Smooth muscle cell (in vitro differentiated cells): ENCODE measurements around the gene KSR1. TPM values are rescaled to one million over a fixed set of nuclear protein-coding genes. Genes with fewer than 3 reads are reported as not detected.
A peak's percentile ranks its signal among the peaks of the same experiment; 100 is the strongest.

Source experiments
- DNase-seq: peaks from one replicate; lab custom pipeline; 2025; ENCODE audit not compliant: unreplicated experiment; lab: John Stamatoyannopoulos, UW
- H2AFZ ChIP-seq: fragments of 200-600 bp; sonication (generic); 2 replicates; pipeline ENCODE4 v1.6.0; 2016; ENCODE audit warnings: antibody characterized with exemption, low read depth, mild to moderate bottlenecking
- H3F3A ChIP-seq: fragments of 200-600 bp; sonication (generic); 2 replicates; pipeline ENCODE4 v1.6.0; 2017; ENCODE audit warnings: antibody characterized with exemption, low read depth
- H3K27ac ChIP-seq: fragments of 200-600 bp; sonication (generic); 2 replicates; pipeline ENCODE4 v1.5.1; 2016; ENCODE audit warnings: low read depth, mild to moderate bottlenecking
- H3K27me3 ChIP-seq: fragments of 200-600 bp; sonication (generic); 2 replicates; pipeline ENCODE4 v1.6.1; 2016; ENCODE audit warnings: low read depth, mild to moderate bottlenecking
- H3K36me3 ChIP-seq: fragments of 200-600 bp; sonication (generic); 2 replicates; pipeline ENCODE4 v1.5.1; 2016; ENCODE audit warnings: low read depth
- H3K4me1 ChIP-seq: fragments of 200-600 bp; sonication (generic); 2 replicates; pipeline ENCODE4 v1.5.1; 2016; ENCODE audit warnings: low read depth
- H3K4me2 ChIP-seq: fragments of 200-600 bp; sonication (generic); 2 replicates; pipeline ENCODE4 v1.6.0; 2016; ENCODE audit warnings: mild to moderate bottlenecking
- H3K4me3 ChIP-seq: fragments of 200-600 bp; sonication (generic); 2 replicates; pipeline ENCODE4 v1.5.1; 2016; ENCODE audit warnings: mild to moderate bottlenecking
- H3K79me2 ChIP-seq: fragments of 200-600 bp; sonication (generic); 2 replicates; pipeline ENCODE4 v1.6.0; 2016; ENCODE audit warnings: low read depth, mild to moderate bottlenecking
- H3K9ac ChIP-seq: fragments of 200-600 bp; sonication (generic); 2 replicates; pipeline ENCODE4 v1.6.0; 2016; ENCODE audit warnings: low read depth
- H3K9me3 ChIP-seq: fragments of 200-600 bp; sonication (generic); replicated peaks from 2 replicates; pipeline ENCODE4 v1.5.1; 2016; ENCODE audit warnings: low read depth
- H4K20me1 ChIP-seq: fragments of 200-600 bp; sonication (generic); 2 replicates; pipeline ENCODE4 v1.6.0; 2016; ENCODE audit warnings: low read depth
- CTCF ChIP-seq: fragments of 200-600 bp; sonication (generic); IDR thresholded peaks from 2 replicates; pipeline ENCODE4 v1.5.1; 2017; ENCODE audit warnings: borderline replicate concordance, mild to moderate bottlenecking, antibody characterized with exemption; ENCODE audit not compliant: insufficient read depth, poor library complexity, severe bottlenecking
- WGBS: methylation state at CpG from one replicate; pipeline ENCODE4 v1.1.7; 2016; ENCODE audit warnings: low lambda C conversion rate; 5-methylcytosine and 5-hydroxymethylcytosine counted together
- polyA plus RNA-seq: library from polyadenylated mRNA; unstranded; fragments of >200 nt; fragmentation: Nextera tagmentation; extraction: Ambion mirVana; gene quantifications from 2 replicates; pipeline ENCODE4 v1.2.1, GENCODE V29; 2016
- total RNA-seq: library from RNA; depleted of rRNA; stranded (reverse); fragments of >200 nt; gene quantifications from 2 replicates; pipeline ENCODE4 v1.2.3, GENCODE V29; 2014

KSR1 gene
- total and polyA plus RNA-seq, 2 experiments from 2014 or later, result 40.4 to 65.1 TPM

- Histone ChIP-seq H3K79me2 (peaks cover 13% of the 10 kb centered on the region), H3K4me3 (no peak overlapping the region), H3K4me2 (no peak overlapping the region), H3K9me3 (no peaks in the 10 kb centered on the region), H3F3A (no peaks in the 10 kb centered on the region), H2AFZ (no peak overlapping the region), H3K27me3 (no peaks in the 10 kb centered on the region), H3K4me1 (peaks cover 2% of the 10 kb centered on the region), H4K20me1 (peaks cover 13% of the 10 kb centered on the region), H3K27ac (no peak overlapping the region), H3K36me3 (no peaks in the 10 kb centered on the region), H3K9ac (no peak overlapping the region)
- TF ChIP-seq CTCF, result no peak
- DNase-seq, result no peak
- WGBS, result 83% methylated on average over 5 of the region's 5 CpGs
Measured at GRCh38 chr17:27452828-27453227, 3.4 kb upstream of the KSR1 start.

GRCh38 chr17:27453471-27453870 is 2.8 kb upstream of the KSR1 start:
- H3K4me1 ChIP-seq, result peaks cover 9% of the 10 kb centered on the region
- no peak overlapping the region for H2AFZ ChIP-seq
- H3K36me3 ChIP-seq, result no peaks in the 10 kb centered on the region
- H3K9me3 ChIP-seq, result no peaks in the 10 kb centered on the region
- H3F3A ChIP-seq, result no peaks in the 10 kb centered on the region
- no peak overlapping the region for H3K9ac ChIP-seq
- H3K79me2 ChIP-seq, result peaks cover 19% of the 10 kb centered on the region
- no peak for DNase-seq
- 14% methylated on average over 2 of the region's 2 CpGs for WGBS
- H3K27me3 ChIP-seq, result no peaks in the 10 kb centered on the region
- peak overlapping the region; percentile 25 for H3K27ac ChIP-seq
- no peak overlapping the region for H3K4me3 ChIP-seq
- no peak overlapping the region for H3K4me2 ChIP-seq
- TF ChIP-seq CTCF, result no peak
- H4K20me1 ChIP-seq, result peaks cover 19% of the 10 kb centered on the region

- Histone ChIP-seq H3K27me3 (no peaks in the 10 kb centered on the region), H3K4me1 (peaks cover 14% of the 10 kb centered on the region), H3K9ac (no peak overlapping the region), H2AFZ (no peak overlapping the region), H3K79me2 (peaks cover 25% of the 10 kb centered on the region), H3K9me3 (no peaks in the 10 kb centered on the region), H3K4me2 (no peak overlapping the region), H4K20me1 (peaks cover 25% of the 10 kb centered on the region), H3K4me3 (no peak overlapping the region), H3K27ac (peak overlapping the region; percentile 25), H3F3A (peaks cover 3% of the 10 kb centered on the region), H3K36me3 (no peaks in the 10 kb centered on the region)
- no peak for TF ChIP-seq CTCF
- DNase-seq, result no peak
- WGBS, result 89% methylated on average over 4 of the region's 4 CpGs
Measured at GRCh38 chr17:27454089-27454488, 2.2 kb upstream of the KSR1 start.

GRCh38 chr17:27455236-27455913 is 873 bp upstream of the KSR1 start:
- H2AFZ ChIP-seq, result no peak overlapping the region

More at GRCh38 chr17:27455236-27455913, 873 bp upstream of the KSR1 start:
- 50% methylated on average over 12 of the region's 12 CpGs for WGBS
- H3F3A ChIP-seq, result peaks cover 5% of the 10 kb centered on the region
- H3K4me3 ChIP-seq, result peak overlapping the region; percentile 98
- H3K27ac ChIP-seq, result no peak overlapping the region
- TF ChIP-seq CTCF, result no peak
- no peak overlapping the region for H3K9ac ChIP-seq
- H3K9me3 ChIP-seq, result no peaks in the 10 kb centered on the region
- H3K36me3 ChIP-seq, result no peaks in the 10 kb centered on the region
- no peaks in the 10 kb centered on the region for H3K27me3 ChIP-seq
- no peak for DNase-seq
- H3K79me2 ChIP-seq, result peaks cover 38% of the 10 kb centered on the region
- H3K4me1 ChIP-seq, result peaks cover 26% of the 10 kb centered on the region
- peaks cover 38% of the 10 kb centered on the region for H4K20me1 ChIP-seq
- H3K4me2 ChIP-seq, result peak overlapping the region; percentile 94
